GM20000 (cell line): Measurements from ENCODE around the gene CELSR1.

ENCODE experiments used
- DNase-seq: peaks from one replicate; pipeline ENCODE4 v3.0.0; 2012; ENCODE audit warnings: low spot score
- CTCF ChIP-seq: IDR thresholded peaks from 2 replicates; pipeline ENCODE4 v1.5.1; 2012; ENCODE audit warnings: mild to moderate bottlenecking, control low read depth; ENCODE audit errors: extremely low read depth, missing control alignments

CELSR1 gene

GRCh38 chr22:46549563-46549840, 12.1 kb upstream of the CELSR1 start:
- no peak for DNase-seq
- no peak for TF ChIP-seq CTCF

GRCh38 chr22:46547883-46548244, 10.4 kb upstream of the CELSR1 start:
- DNase-seq, result no peak
- no peak for TF ChIP-seq CTCF

- TF ChIP-seq CTCF, result no peak
- no peak for DNase-seq
Measured at GRCh38 chr22:46547179-46547882, 9.9 kb upstream of the CELSR1 start.

GRCh38 chr22:46546466-46547178, 9.2 kb upstream of the CELSR1 start:
- TF ChIP-seq CTCF, result no peak
- DNase-seq, result no peak

GRCh38 chr22:46545086-46545792, 7.8 kb upstream of the CELSR1 start:
- no peak for DNase-seq
- TF ChIP-seq CTCF, result no peak

- TF ChIP-seq CTCF, result peak; percentile 99
- peak; percentile 94 for DNase-seq
Measured at GRCh38 chr22:46542011-46542985, 4.9 kb upstream of the CELSR1 start.

GRCh38 chr22:46541536-46541935, 4.1 kb upstream of the CELSR1 start:
- TF ChIP-seq CTCF, result no peak
- DNase-seq, result no peak
